Inflammatory macrophage (primary cell): ENCODE data around the gene CHRNE.
A peak's percentile ranks its signal among the peaks of the same experiment; 100 is the strongest.

Source experiments
- DNase-seq, 2 donors: peaks; one replicate each; pipeline ENCODE4 v3.0.0-alpha.2; 2020 to 2022
- total RNA-seq, 18 experiments: gene quantifications; one replicate each; lab custom pipeline; 2026; ENCODE audit warnings: mixed read lengths in 6 of 18, inconsistent platforms in 2 of 18; lab: John Stamatoyannopoulos, UW

Gene CHRNE
- total RNA-seq: 1.1 to 4.5 (median 2.0) reads per million in 18 experiments

GRCh38 chr17:4903051-4903818 lies at the start of gene CHRNE:
CHRNE (minus strand) TSS chr17:4903098; CDS start chr17:4903063, 35 bp downstream.
- peak; percentile 53 to 54 for DNase-seq

GRCh38 chr17:4951486-4951885 lies 48.6 kb upstream of the CHRNE start:
- no peak for DNase-seq

DNA sequence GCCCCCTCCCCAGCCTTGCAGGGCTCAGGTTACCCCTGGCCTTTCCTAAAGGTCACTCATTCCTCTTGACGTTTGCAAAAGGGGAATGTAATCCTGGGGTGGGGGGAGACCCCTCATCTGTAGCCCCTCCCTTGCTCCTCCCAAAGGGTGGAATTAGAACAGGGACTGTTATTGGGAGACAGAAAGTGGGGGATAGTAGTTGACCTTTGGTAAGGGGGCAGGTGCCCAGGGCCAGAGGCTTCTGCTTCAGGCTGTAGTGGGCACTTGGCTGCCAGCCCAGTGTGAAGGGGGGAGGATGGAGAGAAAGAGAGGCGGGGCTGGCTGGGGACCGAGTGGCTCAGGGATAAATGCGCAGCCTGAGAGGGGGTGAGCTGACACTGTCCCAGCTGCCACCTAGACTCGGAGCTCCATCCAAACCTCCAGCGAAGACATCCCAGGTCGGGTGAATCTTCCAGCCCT lies 47.9 kb upstream of the CHRNE start, which contains the start of gene ENO3:
ENO3 (plus strand) TSS at position 374 of the 459 bp plus-strand sequence. CDS start 711 bp downstream, outside the sequence.
- DNase-seq: peak in 1 of 2 donors; percentile 0

- DNase-seq: peak in 1 of 2 donors; percentile 38
Observed at GRCh38 chr17:4950075-4950745, 47.3 kb upstream of the CHRNE start.

DNA sequence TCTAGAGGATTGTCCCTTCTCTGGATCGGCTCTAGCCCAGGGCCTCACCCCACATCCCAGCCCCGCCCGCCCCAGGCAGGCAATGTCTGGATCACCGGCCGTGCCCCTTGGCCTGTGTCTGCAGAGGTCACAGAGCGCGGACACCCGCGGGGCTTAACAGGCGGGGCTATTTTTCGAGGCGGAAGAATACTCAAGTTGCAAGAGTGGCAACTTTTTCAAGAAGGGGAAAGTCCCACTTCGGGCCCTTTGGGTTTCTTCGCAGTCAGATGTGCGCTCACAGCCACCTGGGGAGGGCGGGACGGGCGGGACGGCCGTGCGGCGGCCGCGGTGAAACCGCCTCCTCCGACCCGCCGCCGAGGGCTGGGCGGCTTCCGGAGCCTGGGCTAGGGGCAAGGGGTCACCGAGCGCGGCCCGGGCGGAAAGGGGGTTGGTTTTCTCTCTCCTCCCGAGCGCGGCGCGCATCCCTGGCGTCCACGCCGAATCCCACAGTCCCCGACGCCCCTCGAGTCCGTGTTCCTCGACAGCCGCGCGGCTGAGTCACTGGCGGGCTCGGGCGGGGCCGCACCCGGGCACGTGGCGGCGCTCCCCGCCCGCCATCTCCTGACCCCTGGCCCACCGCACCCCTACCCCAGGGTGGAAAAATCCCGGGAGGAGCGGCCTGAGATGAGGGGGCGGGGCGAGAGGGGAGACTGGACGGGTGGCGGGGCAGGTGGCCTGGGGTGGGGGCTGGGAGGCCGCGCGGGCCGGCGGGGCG lies 46.6 kb upstream of the CHRNE start:
- peak; percentile 86 to 91 for DNase-seq

- DNase-seq: peak; percentile 93 to 95
Observed at GRCh38 chr17:4948931-4949320, 46.0 kb upstream of the CHRNE start.

GRCh38 chr17:4948166-4948930 lies 45.5 kb upstream of the CHRNE start, which contains the start of gene PFN1:
PFN1 (minus strand) TSS chr17:4948530; CDS start chr17:4948394, 136 bp downstream.
- peak; percentile 95 to 98 for DNase-seq

DNA sequence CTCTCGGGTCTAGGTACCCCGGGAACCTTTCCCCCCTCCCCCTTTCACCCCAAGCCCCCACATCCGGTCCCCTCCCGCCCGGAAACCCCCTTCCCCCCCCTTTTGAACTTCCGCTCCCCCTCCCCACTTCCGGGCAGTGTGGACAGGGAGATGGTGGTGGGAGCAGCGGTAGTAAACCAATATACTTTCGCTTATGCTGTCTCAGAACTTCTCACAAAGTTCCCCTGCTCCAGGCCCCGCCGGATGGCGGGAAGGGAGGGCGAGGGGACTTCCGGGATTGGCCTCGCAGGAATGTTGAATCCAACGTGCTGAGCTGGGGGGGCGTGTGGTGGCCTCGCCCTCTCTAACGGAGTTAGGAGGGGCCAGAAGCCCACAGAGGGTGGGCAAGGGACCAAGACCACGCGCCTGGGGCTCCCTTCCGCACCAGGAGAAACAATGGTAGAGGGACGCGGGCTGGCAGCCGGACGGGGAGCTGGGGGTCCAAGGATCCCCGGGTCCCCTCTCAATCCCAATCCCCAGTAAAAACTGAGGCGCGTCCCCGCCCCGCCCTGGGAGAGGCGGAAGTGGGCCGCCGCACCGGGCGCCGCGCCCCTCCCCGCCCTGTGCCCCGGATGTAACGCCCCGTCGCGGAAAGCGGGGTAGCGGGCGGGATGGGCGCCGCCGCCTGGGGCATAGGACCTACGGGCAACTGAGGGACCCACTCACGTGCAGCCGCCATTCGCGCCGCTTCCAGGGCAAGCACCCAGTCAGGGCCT lies 44.7 kb upstream of the CHRNE start:
- DNase-seq: peak; percentile 52 to 68

DNA sequence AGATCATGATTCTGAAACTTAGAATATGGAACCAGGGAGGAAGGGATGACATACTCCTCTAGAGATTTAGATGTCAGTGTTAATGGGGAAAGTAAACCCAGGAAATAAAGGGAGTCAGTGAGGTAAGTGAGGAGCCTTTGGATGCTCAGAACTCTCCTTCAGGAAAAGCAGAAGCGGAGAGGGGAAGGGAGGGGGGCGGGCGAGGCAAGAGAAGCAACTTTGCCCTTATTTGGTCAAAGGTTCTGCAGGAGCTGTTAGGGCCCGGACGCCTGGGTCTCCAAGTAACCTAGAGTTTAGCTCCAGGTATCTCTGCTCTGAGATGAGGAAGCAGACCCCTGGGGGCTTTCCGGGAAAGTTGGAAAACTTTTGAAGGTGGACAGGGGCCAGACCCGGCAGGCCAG lies 44.1 kb upstream of the CHRNE start:
- DNase-seq: peak; percentile 22 to 27

- DNase-seq: peak in 1 of 2 donors; percentile 25
Observed at GRCh38 chr17:4946312-4946976, 43.5 kb upstream of the CHRNE start.

GRCh38 chr17:4945944-4946280 lies 43.0 kb upstream of the CHRNE start:
- no peak for DNase-seq

DNA sequence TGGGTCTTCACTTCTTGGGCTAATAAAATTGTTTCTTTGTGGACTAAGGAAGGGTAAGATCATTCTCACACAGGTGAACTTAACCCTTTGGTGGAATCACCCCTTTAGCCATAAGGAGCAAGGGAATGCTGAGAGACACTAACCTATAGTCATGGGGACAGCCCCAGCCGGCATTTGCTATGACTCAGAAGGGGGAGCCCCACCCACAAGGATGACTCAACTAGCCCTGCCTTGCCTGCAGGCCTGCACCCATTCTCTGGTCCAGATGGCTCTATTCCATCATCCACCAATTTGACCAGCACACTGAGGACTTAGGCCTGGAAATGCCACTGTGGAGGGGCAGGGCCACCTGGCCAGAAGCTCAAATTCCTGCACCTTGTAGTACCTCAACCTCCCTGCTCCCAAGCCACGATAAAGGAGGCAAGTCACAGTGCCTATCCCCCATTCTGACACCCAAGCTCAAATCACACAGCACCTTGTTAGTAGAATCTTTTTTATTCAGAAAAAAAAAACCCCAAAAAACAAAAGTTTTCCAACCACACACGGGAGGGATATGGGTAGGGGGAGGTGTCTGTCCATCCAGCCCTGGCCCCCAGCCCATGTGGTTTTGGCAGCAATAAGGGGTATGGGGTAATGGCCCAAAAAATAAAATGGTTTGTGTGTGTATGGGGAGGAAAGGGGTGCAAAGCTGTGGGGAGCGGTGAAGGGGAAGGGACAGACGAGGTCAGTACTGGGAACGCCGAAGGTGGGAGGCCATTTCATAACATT lies 42.5 kb upstream of the CHRNE start:
- DNase-seq: peak; percentile 82 to 90

- DNase-seq: no peak
Observed at GRCh38 chr17:4944554-4945175, 41.8 kb upstream of the CHRNE start.

- peak in 1 of 2 donors; percentile 31 for DNase-seq
Observed at GRCh38 chr17:4944163-4944553, 41.3 kb upstream of the CHRNE start.

GRCh38 chr17:4942760-4943508 lies 40.0 kb upstream of the CHRNE start:
- no peak for DNase-seq

GRCh38 chr17:4941319-4941610 lies 38.4 kb upstream of the CHRNE start:
- no peak for DNase-seq

- DNase-seq: peak in 1 of 2 donors; percentile 16
Observed at GRCh38 chr17:4940555-4941318, 37.8 kb upstream of the CHRNE start.
